BE2C (cell line): ENCODE data around the gene L3MBTL2.

Source experiments
- DNase-seq: peaks from one replicate; pipeline ENCODE4 v3.0.0-alpha.2; 2020
- H3K27me3 ChIP-seq: fragments of 250-450 bp; sonication (Bioruptor Pico); 2 replicates; pipeline ENCODE4 v1.5.1; 2020; ENCODE audit warnings: mild to moderate bottlenecking
- H3K36me3 ChIP-seq: fragments of 250-450 bp; sonication (Bioruptor Pico); 2 replicates; pipeline ENCODE4 v1.5.1; 2020; ENCODE audit warnings: mild to moderate bottlenecking
- H3K4me1 ChIP-seq: fragments of 250-450 bp; sonication (Bioruptor Pico); 2 replicates; pipeline ENCODE4 v1.5.1; 2020
- H3K4me3 ChIP-seq: 2 replicates; pipeline ENCODE4 v1.5.1; 2011; ENCODE audit warnings: low read depth, low read length
- H3K9me3 ChIP-seq: fragments of 250-450 bp; sonication (Bioruptor Pico); 2 replicates; pipeline ENCODE4 v1.5.1; 2020
- CTCF ChIP-seq: IDR thresholded peaks from 2 replicates; pipeline ENCODE4 v1.5.1; 2012; ENCODE audit warnings: mild to moderate bottlenecking, low read depth, low read length

The L3MBTL2 gene

GRCh38 chr22:41242396-41243117 lies 37.4 kb downstream of the L3MBTL2 start:
- TF ChIP-seq CTCF: no peak
- Histone ChIP-seq H3K36me3 (peaks cover 23% of the 10 kb centered on the region), H3K4me3 (no peak overlapping the region), H3K9me3 (no peaks in the 10 kb centered on the region), H3K27me3 (no peaks in the 10 kb centered on the region), H3K4me1 (peaks cover 3% of the 10 kb centered on the region; the same call in 1 of the 2 replicates)
- DNase-seq: no peak

GRCh38 chr22:41243361-41243760 lies 38.2 kb downstream of the L3MBTL2 start:
- Histone ChIP-seq H3K27me3 (no peaks in the 10 kb centered on the region), H3K36me3 (peaks cover 30% of the 10 kb centered on the region), H3K4me1 (peaks cover 3% of the 10 kb centered on the region; the same call in 1 of the 2 replicates), H3K9me3 (no peaks in the 10 kb centered on the region), H3K4me3 (no peak overlapping the region)
- no peak for DNase-seq
- TF ChIP-seq CTCF: no peak

DNA sequence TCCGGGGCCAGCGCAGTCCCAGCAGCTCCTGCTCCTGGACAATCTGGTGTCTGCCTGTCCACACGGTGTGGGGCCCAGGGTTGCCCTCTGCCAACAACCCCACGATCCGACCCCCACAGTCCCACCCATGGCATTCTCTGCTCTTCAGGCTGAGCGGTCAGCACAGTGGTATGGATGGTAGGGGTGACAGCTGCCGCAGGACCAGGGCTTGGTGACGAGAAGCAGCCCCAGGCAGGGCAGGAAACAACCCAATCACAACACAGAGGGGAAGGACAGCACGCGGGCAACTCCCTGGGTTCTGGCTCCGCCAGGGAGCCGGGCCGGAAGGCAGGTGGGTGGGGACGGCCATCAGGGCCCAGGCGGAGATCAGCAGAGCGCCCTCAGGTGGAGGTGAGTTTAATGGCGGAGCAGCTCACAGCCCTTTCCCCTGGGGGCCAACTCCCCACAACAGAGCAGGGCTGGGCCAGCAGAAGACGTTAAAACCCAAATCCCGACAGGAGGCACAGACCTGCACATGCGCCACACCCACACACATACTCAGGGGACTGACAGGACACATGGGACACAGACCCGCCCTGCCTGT lies 40.9 kb downstream of the L3MBTL2 start:
- no peaks in the 10 kb centered on the region for H3K27me3 ChIP-seq
- DNase-seq: peak; percentile 53
- no peaks in the 10 kb centered on the region for H3K9me3 ChIP-seq
- no peaks in the 10 kb centered on the region for H3K4me1 ChIP-seq
- TF ChIP-seq CTCF: peak; percentile 38
- peaks cover 56% of the 10 kb centered on the region for H3K36me3 ChIP-seq
- no peak overlapping the region for H3K4me3 ChIP-seq

DNA sequence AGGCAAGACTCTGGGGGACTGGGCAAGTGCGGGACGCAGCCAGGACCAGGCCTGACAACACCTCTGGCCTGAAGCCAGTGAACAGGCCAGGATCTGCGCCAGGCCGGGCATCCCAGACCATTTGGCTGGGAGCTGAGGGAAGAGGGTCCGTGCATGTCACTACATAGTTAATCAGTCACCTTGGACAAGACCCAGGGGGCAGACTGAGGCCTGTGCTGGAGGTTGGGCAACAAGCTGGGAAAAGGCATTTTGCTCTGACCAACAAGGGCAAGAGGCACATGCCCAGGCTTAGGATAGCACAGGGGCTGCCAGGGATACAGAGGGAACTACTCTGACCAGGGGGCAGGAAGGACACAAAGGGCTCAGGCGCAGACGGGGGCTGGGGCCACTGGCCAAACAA lies 42.6 kb downstream of the L3MBTL2 start:
- Histone ChIP-seq H3K27me3 (no peaks in the 10 kb centered on the region), H3K9me3 (no peaks in the 10 kb centered on the region), H3K4me1 (no peaks in the 10 kb centered on the region), H3K4me3 (no peak overlapping the region), H3K36me3 (peaks cover 72% of the 10 kb centered on the region)
- no peak for TF ChIP-seq CTCF
- no peak for DNase-seq

DNA sequence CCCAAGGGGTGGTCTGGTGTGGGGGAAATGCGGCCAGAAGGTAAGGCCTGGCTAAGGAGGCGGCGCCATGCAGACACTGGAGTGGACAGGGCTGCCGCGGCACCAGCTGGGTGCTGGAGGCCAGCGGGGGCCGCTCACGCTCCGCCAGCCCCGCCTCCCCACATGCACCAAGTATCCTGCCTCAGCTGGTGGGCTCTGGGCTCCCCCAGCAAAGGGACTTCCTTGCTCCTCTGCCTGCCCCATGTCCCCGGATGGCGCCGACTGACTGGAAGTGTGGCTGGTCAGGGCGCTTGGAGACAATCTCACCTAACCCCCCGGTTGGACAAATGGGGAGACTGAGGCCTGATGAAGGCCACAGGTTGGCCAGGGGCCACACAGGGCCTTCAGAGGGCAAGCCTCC lies 43.2 kb downstream of the L3MBTL2 start:
- Histone ChIP-seq H3K9me3 (no peaks in the 10 kb centered on the region), H3K27me3 (no peaks in the 10 kb centered on the region), H3K4me1 (no peaks in the 10 kb centered on the region), H3K36me3 (peaks cover 78% of the 10 kb centered on the region), H3K4me3 (no peak overlapping the region)
- no peak for DNase-seq
- TF ChIP-seq CTCF: no peak

GRCh38 chr22:41248758-41249157 lies 43.6 kb downstream of the L3MBTL2 start:
- peaks cover 82% of the 10 kb centered on the region for H3K36me3 ChIP-seq
- no peaks in the 10 kb centered on the region for H3K4me1 ChIP-seq

More at GRCh38 chr22:41248758-41249157, 43.6 kb downstream of the L3MBTL2 start:
- H3K27me3 ChIP-seq: no peaks in the 10 kb centered on the region
- no peak for DNase-seq
- TF ChIP-seq CTCF: no peak
- no peak overlapping the region for H3K4me3 ChIP-seq
- no peaks in the 10 kb centered on the region for H3K9me3 ChIP-seq
